Loucy (cell line): ENCODE measurements around the gene CUX1.

ENCODE experiments used
- H2AFZ ChIP-seq: fragments of 200-600 bp; sonication (generic); 2 replicates; pipeline ENCODE4 v1.6.0; 2016; ENCODE audit warnings: antibody characterized with exemption, mild to moderate bottlenecking, low read length, moderate library complexity
- H3F3A ChIP-seq: fragments of 200-600 bp; 2 replicates; pipeline ENCODE4 v1.6.0; 2016; ENCODE audit warnings: antibody characterized with exemption, low read depth, mild to moderate bottlenecking
- H3K27me3 ChIP-seq: fragments of 200-600 bp; sonication (generic); 2 replicates; pipeline ENCODE4 v1.6.1; 2014; ENCODE audit warnings: low read length, mild to moderate bottlenecking; ENCODE audit not compliant: insufficient read depth, poor library complexity, severe bottlenecking
- H3K36me3 ChIP-seq: fragments of 200-600 bp; sonication (generic); 2 replicates; pipeline ENCODE4 v1.6.1; 2016; ENCODE audit warnings: low read length; ENCODE audit not compliant: insufficient read depth
- H3K4me1 ChIP-seq: fragments of 200-600 bp; sonication (generic); 2 replicates; pipeline ENCODE4 v1.5.1; 2014; ENCODE audit warnings: low read length, mild to moderate bottlenecking; ENCODE audit not compliant: insufficient read depth, poor library complexity, severe bottlenecking
- H3K4me2 ChIP-seq: fragments of 200-600 bp; sonication (generic); 2 replicates; pipeline ENCODE4 v1.6.0; 2014; ENCODE audit warnings: antibody characterized with exemption, low read length, low read depth, mild to moderate bottlenecking; ENCODE audit not compliant: poor library complexity, severe bottlenecking
- H3K4me3 ChIP-seq: fragments of 200-600 bp; sonication (generic); 2 replicates; pipeline ENCODE4 v1.5.1; 2014; ENCODE audit warnings: low read length, mild to moderate bottlenecking, mixed read lengths; ENCODE audit not compliant: poor library complexity, severe bottlenecking
- H3K79me2 ChIP-seq: fragments of 200-600 bp; sonication (generic); 2 replicates; pipeline ENCODE4 v1.6.1; 2014; ENCODE audit warnings: low read length; ENCODE audit not compliant: insufficient read depth
- H3K9ac ChIP-seq: fragments of 200-600 bp; sonication (generic); 2 replicates; pipeline ENCODE4 v1.6.0; 2014; ENCODE audit warnings: mild to moderate bottlenecking, low read depth, low read length, moderate library complexity; ENCODE audit not compliant: poor library complexity, severe bottlenecking
- H3K9me2 ChIP-seq: fragments of 200-600 bp; sonication (generic); replicated peaks from 2 replicates; pipeline ENCODE4 v1.6.1; 2016; ENCODE audit warnings: low read depth, low read length, mixed read lengths
- H3K9me3 ChIP-seq: fragments of 200-600 bp; sonication (generic); 2 replicates; pipeline ENCODE4 v1.6.1; 2014; ENCODE audit warnings: mild to moderate bottlenecking, antibody characterized with exemption, low read length, low read depth; ENCODE audit not compliant: insufficient read depth
- H4K20me1 ChIP-seq: fragments of 200-600 bp; sonication (generic); 2 replicates; pipeline ENCODE4 v1.6.0; 2014; ENCODE audit warnings: antibody characterized with exemption, low read length, mild to moderate bottlenecking; ENCODE audit not compliant: insufficient read depth, poor library complexity, severe bottlenecking
- CTCF ChIP-seq: fragments of 200-600 bp; sonication (generic); conservative IDR thresholded peaks from 2 replicates; pipeline ENCODE4 v1.5.1; 2014; ENCODE audit warnings: mild to moderate bottlenecking, antibody characterized with exemption, low read length
- EZH2phosphoT487 ChIP-seq: fragments of 200-600 bp; IDR thresholded peaks from 2 replicates; pipeline ENCODE4 v1.6.1; 2018; ENCODE audit warnings: antibody characterized with exemption, mild to moderate bottlenecking, moderate library complexity, borderline replicate concordance

CUX1 gene

GRCh38 chr7:101943889-101944600 is 126.6 kb downstream of the CUX1 start:
- Histone ChIP-seq H3K27me3 (no peaks in the 10 kb centered on the region), H4K20me1 (peaks cover 39% of the 10 kb centered on the region), H3K9me3 (no peaks in the 10 kb centered on the region), H3K4me3 (no peak overlapping the region), H3K4me2 (no peak overlapping the region), H3K9ac (no peak overlapping the region), H3F3A (no peaks in the 10 kb centered on the region), H3K36me3 (no peaks in the 10 kb centered on the region; the same call in 1 of the 2 replicates), H3K9me2 (no peaks in the 10 kb centered on the region), H3K4me1 (no peaks in the 10 kb centered on the region), H2AFZ (no peak overlapping the region), H3K79me2 (peaks cover 92% of the 10 kb centered on the region)
- no peak for TF ChIP-seq EZH2phosphoT487
- no peak for TF ChIP-seq CTCF

- Histone ChIP-seq H2AFZ (no peak overlapping the region), H3K4me1 (no peaks in the 10 kb centered on the region), H3K9me3 (no peaks in the 10 kb centered on the region), H3K79me2 (peaks cover 87% of the 10 kb centered on the region), H3K4me3 (no peak overlapping the region), H4K20me1 (peaks cover 37% of the 10 kb centered on the region), H3K4me2 (no peak overlapping the region), H3K9me2 (no peaks in the 10 kb centered on the region), H3K36me3 (no peaks in the 10 kb centered on the region; the same call in 1 of the 2 replicates), H3F3A (no peaks in the 10 kb centered on the region), H3K27me3 (no peaks in the 10 kb centered on the region), H3K9ac (no peak overlapping the region)
- TF ChIP-seq CTCF, result no peak
These were observed 127.2 kb downstream of the CUX1 start for GRCh38 chr7:101944611-101945010.

- Histone ChIP-seq H3K36me3 (no peaks in the 10 kb centered on the region; the same call in 1 of the 2 replicates), H3K9me3 (no peaks in the 10 kb centered on the region), H3K79me2 (peaks cover 84% of the 10 kb centered on the region), H3K4me2 (no peak overlapping the region), H3K9me2 (no peaks in the 10 kb centered on the region), H3K4me1 (no peaks in the 10 kb centered on the region), H4K20me1 (peaks cover 35% of the 10 kb centered on the region), H3K27me3 (no peaks in the 10 kb centered on the region), H2AFZ (no peak overlapping the region), H3F3A (no peaks in the 10 kb centered on the region), H3K9ac (no peak overlapping the region), H3K4me3 (no peak overlapping the region)
- TF ChIP-seq CTCF (no peak), EZH2phosphoT487 (no peak)
These were observed 127.8 kb downstream of the CUX1 start for GRCh38 chr7:101945034-101945758.
